PC-9 (cell line): Measurements from ENCODE around the gene SHE. TPM values are rescaled to one million over a fixed set of nuclear protein-coding genes. Genes with fewer than 3 reads are reported as not detected.
"Not testable (repeated sequence)": the region's sequence is repeated elsewhere in the genome, so short reads cannot be mapped to it uniquely, and the experiment has no call there.

ENCODE experiments used
- BruUV-seq: library from RNA; stranded (reverse); fragments of 400-500 nt; replicated peaks from 2 replicates; lab custom pipeline; 2021; lab: Mats Ljungman, UMichigan
- CTCF ChIA-PET: fragments of 300-600 bp; sonication (Branson Sonifier 250); formaldehyde crosslinking; loops from one replicate; lab custom pipeline; 2022; ENCODE audit warnings: antibody characterized with exemption; lab: Charles Lee
- POLR2A ChIA-PET: fragments of 300-600 bp; sonication (Branson Sonifier 250); formaldehyde crosslinking; loops from one replicate; lab custom pipeline; 2022; ENCODE audit warnings: antibody characterized with exemption; ENCODE audit not compliant: unreplicated experiment; lab: Charles Lee
- DNase-seq, 2 experiments: peaks; one replicate each; pipeline versions ENCODE4 v3.0.0 to v3.0.0-alpha.2; 2015 to 2022; ENCODE audit warnings: mixed read lengths in 1 of 2
- H2AFZ ChIP-seq: fragments of 200-600 bp; sonication (generic); 2 replicates; pipeline ENCODE4 v1.8.1; 2017; ENCODE audit warnings: antibody characterized with exemption
- H3F3A ChIP-seq: fragments of 200-600 bp; sonication (generic); 2 replicates; pipeline ENCODE4 v1.8.1; 2017; ENCODE audit warnings: antibody characterized with exemption, mild to moderate bottlenecking, low read depth; ENCODE audit not compliant: insufficient read depth
- H3K27ac ChIP-seq: fragments of 200-600 bp; sonication (generic); 2 replicates; pipeline ENCODE4 v1.6.1; 2016; ENCODE audit warnings: mixed run types
- H3K27me3 ChIP-seq: fragments of 200-600 bp; sonication (generic); 2 replicates; pipeline ENCODE4 v1.6.1; 2016; ENCODE audit warnings: low read depth, mixed run types; ENCODE audit not compliant: insufficient read depth
- H3K36me3 ChIP-seq: fragments of 200-600 bp; sonication (generic); 2 replicates; pipeline ENCODE4 v1.6.1; 2016; ENCODE audit warnings: low read depth, mixed run types
- H3K4me1 ChIP-seq: fragments of 200-600 bp; sonication (generic); replicated peaks from 2 replicates; pipeline ENCODE4 v1.6.1; 2016; ENCODE audit warnings: mixed run types; ENCODE audit not compliant: insufficient read depth
- H3K4me2 ChIP-seq: fragments of 200-600 bp; sonication (generic); 2 replicates; pipeline ENCODE4 v1.6.1; 2017; ENCODE audit warnings: mixed run types
- H3K4me3 ChIP-seq: fragments of 200-600 bp; sonication (generic); 2 replicates; pipeline ENCODE4 v1.6.1; 2016; ENCODE audit warnings: mixed run types
- H3K79me2 ChIP-seq: fragments of 200-600 bp; sonication (generic); 2 replicates; pipeline ENCODE4 v1.6.1; 2017; ENCODE audit warnings: low read depth, mixed run types
- H3K9me2 ChIP-seq: fragments of 200-600 bp; sonication (generic); 2 replicates; pipeline ENCODE4 v1.8.1; 2017; ENCODE audit warnings: mild to moderate bottlenecking; ENCODE audit not compliant: insufficient read depth
- H3K9me3 ChIP-seq: fragments of 200-600 bp; sonication (generic); 2 replicates; pipeline ENCODE4 v1.8.1; 2016; ENCODE audit warnings: low read depth; ENCODE audit not compliant: insufficient read depth
- H4K20me1 ChIP-seq: fragments of 200-600 bp; sonication (generic); 2 replicates; pipeline ENCODE4 v1.8.1; 2017; ENCODE audit not compliant: insufficient read depth
- CTCF ChIP-seq: fragments of 200-600 bp; sonication (generic); conservative IDR thresholded peaks from 2 replicates; pipeline ENCODE4 v1.6.1; 2017; ENCODE audit warnings: mixed run types, antibody characterized with exemption, mild to moderate bottlenecking, moderate library complexity
- EZH2 ChIP-seq: fragments of 200-600 bp; sonication (generic); IDR thresholded peaks from 2 replicates; pipeline ENCODE4 v1.8.0; 2017; ENCODE audit warnings: antibody characterized with exemption, low read depth
- intact Hi-C: fragments of 100-400 bp; cut with micrococcal nuclease; formaldehyde crosslinking; loops from one replicate; pipeline ENCODE4 v1.10.0; 2022; ENCODE audit not compliant: unreplicated experiment
- total RNA-seq: library from RNA; stranded (reverse); gene quantifications from 2 replicates; pipeline ENCODE4 v1.2.3, GENCODE V29; 2021

The SHE gene
- total RNA-seq, 1 experiment from 2014 or later = not detected

GRCh38 chr1:154539486-154540483 is 37.6 kb upstream of the SHE start:
- ChIA-PET CTCF (interaction anchor here (0.6 kb wide), 1 partner anchor 87 kb away, joined by 3 read pairs; no protein-coding TSS in a partner anchor), POLR2A (no interaction called here)
- no peaks in the 10 kb centered on the region for H3K9me3 ChIP-seq
- H3K4me2 ChIP-seq = no peak overlapping the region
- no peak overlapping the region for H3K27ac ChIP-seq
- no peaks in the 10 kb centered on the region; the same call in 1 of the 2 replicates for H4K20me1 ChIP-seq
- BruUV-seq = no TSS peak
- no peaks in the 10 kb centered on the region for H3K4me1 ChIP-seq
- H2AFZ ChIP-seq = no peak overlapping the region
- H3K79me2 ChIP-seq = no peaks in the 10 kb centered on the region
- TF ChIP-seq CTCF = no peak
- TF ChIP-seq EZH2 = no peak
- H3K4me3 ChIP-seq = no peak overlapping the region
- intact Hi-C loops = no loop called here
- no peaks in the 10 kb centered on the region for H3F3A ChIP-seq
- peaks cover 80% of the 10 kb centered on the region for H3K27me3 ChIP-seq
- DNase-seq = peak in 1 of 2 experiments; percentile 50
- H3K36me3 ChIP-seq = no peaks in the 10 kb centered on the region
- no peaks in the 10 kb centered on the region for H3K9me2 ChIP-seq

- intact Hi-C loops = no loop called here
- no peaks in the 10 kb centered on the region for H3K4me1 ChIP-seq
- no peak overlapping the region for H3K4me2 ChIP-seq
- H3K79me2 ChIP-seq = no peaks in the 10 kb centered on the region
- no peaks in the 10 kb centered on the region for H3K36me3 ChIP-seq
- H3K27ac ChIP-seq = no peak overlapping the region
- H2AFZ ChIP-seq = no peak overlapping the region
- ChIA-PET CTCF (no interaction called here), POLR2A (no interaction called here)
- H3K27me3 ChIP-seq = peaks cover 57% of the 10 kb centered on the region
- H3K9me2 ChIP-seq = no peaks in the 10 kb centered on the region
- no peak overlapping the region for H3K4me3 ChIP-seq
- no TSS peak for BruUV-seq
- H4K20me1 ChIP-seq = no peaks in the 10 kb centered on the region
- no peak for DNase-seq
- TF ChIP-seq EZH2 = no peak
- no peak for TF ChIP-seq CTCF
- no peaks in the 10 kb centered on the region for H3F3A ChIP-seq
- no peaks in the 10 kb centered on the region for H3K9me3 ChIP-seq
Observed at GRCh38 chr1:154536570-154536969, 34.4 kb upstream of the SHE start.

- no peaks in the 10 kb centered on the region for H3K9me3 ChIP-seq
- ChIA-PET CTCF (interaction anchor here (0.6 kb wide), 1 partner anchor 476 kb away, joined by 3 read pairs; no protein-coding TSS in a partner anchor), POLR2A (no interaction called here)
- no peak overlapping the region for H3K4me2 ChIP-seq
- no peak overlapping the region for H3K27ac ChIP-seq
- no peaks in the 10 kb centered on the region for H3K9me2 ChIP-seq
- H3K4me1 ChIP-seq = no peaks in the 10 kb centered on the region
- no peak for TF ChIP-seq EZH2
- peak; percentile 70 for TF ChIP-seq CTCF
- no peak overlapping the region for H2AFZ ChIP-seq
- H3K27me3 ChIP-seq = peaks cover 46% of the 10 kb centered on the region
- no peaks in the 10 kb centered on the region for H3K36me3 ChIP-seq
- DNase-seq = peak; percentile 39 to 47
- intact Hi-C loops = no loop called here
- H3K79me2 ChIP-seq = no peaks in the 10 kb centered on the region
- H4K20me1 ChIP-seq = no peaks in the 10 kb centered on the region
- no TSS peak for BruUV-seq
- H3F3A ChIP-seq = no peaks in the 10 kb centered on the region
- no peak overlapping the region for H3K4me3 ChIP-seq
Observed at GRCh38 chr1:154533952-154534844, 32.0 kb upstream of the SHE start.

GRCh38 chr1:154531950-154532349 is 29.7 kb upstream of the SHE start:
- H3K79me2 ChIP-seq, CTCF ChIA-PET, H3K27ac ChIP-seq, H3K9me2 ChIP-seq, H3F3A ChIP-seq, H3K9me3 ChIP-seq, H4K20me1 ChIP-seq, H3K4me1 ChIP-seq, DNase-seq, BruUV-seq, POLR2A ChIA-PET, H2AFZ ChIP-seq, H3K36me3 ChIP-seq, intact Hi-C loops, H3K4me3 ChIP-seq, H3K4me2 ChIP-seq: not testable (repeated sequence)
- peaks cover 28% of the 10 kb centered on the region for H3K27me3 ChIP-seq
